Left lung (tissue), 10 donors: ENCODE results near the gene TSPOAP1. TPM values are rescaled to one million over a fixed set of nuclear protein-coding genes. Genes with fewer than 3 reads are reported as not detected.

Experiments
- ATAC-seq: fragments of 200-7000 bp; cut with Tn5 transposase; one replicate; pipeline ENCODE4 v1.9.1; 2020; ENCODE audit warnings: moderate library complexity
- DNase-seq, 4 donors: peaks; one replicate each; pipeline ENCODE4 v3.0.0-alpha.2; 2013 to 2020
- H3K27ac ChIP-seq, 2 donors: fragments of 200-600 bp; sonication (generic) in 1 of 2; one replicate each; pipeline versions ENCODE4 v1.5.0 to v1.8.0; 2020 to 2021
- H3K27me3 ChIP-seq, 2 donors: fragments of 200-600 bp; sonication (generic) in 1 of 2; one replicate each; pipeline versions ENCODE4 v1.5.0 to v1.8.0; 2020 to 2021
- H3K36me3 ChIP-seq, 2 donors: fragments of 200-600 bp; sonication (generic) in 1 of 2; one replicate each; pipeline versions ENCODE4 v1.5.0 to v1.8.0; 2020 to 2021
- H3K4me1 ChIP-seq, 2 donors: fragments of 200-600 bp; one replicate each; pipeline ENCODE4 v1.8.0; 2021
- H3K4me3 ChIP-seq, 2 donors: fragments of 200-600 bp; sonication (generic) in 1 of 2; one replicate each; pipeline versions ENCODE4 v1.5.0 to v1.8.0; 2020 to 2021; ENCODE audit warnings: mild to moderate bottlenecking in 1 of 2
- H3K9me3 ChIP-seq, 2 donors: fragments of 200-600 bp; sonication (generic) in 1 of 2; one replicate each; pipeline versions ENCODE4 v1.5.0 to v1.8.0; 2020 to 2021
- intact Hi-C, 2 donors: fragments of 100-400 bp; cut with DNase I; formaldehyde crosslinking; loops; one replicate each; pipeline versions ENCODE4 v1.11.2 to v1.14.2; 2022
- polyA plus RNA-seq, 6 donors: library from polyadenylated mRNA; unstranded; fragments of 120-200 nt; gene quantifications; one replicate each; pipeline ENCODE4 v1.2.1, GENCODE V29; 2013; ENCODE audit not compliant: insufficient read length in 6 of 6
- total RNA-seq, 2 donors: library from RNA; stranded (reverse); fragmentation: NEBNext Ultra II Directional; extraction: Animal tissue kit (Norgen Biotek cat#: 25700); gene quantifications; one replicate each; pipeline ENCODE4 v1.2.1, GENCODE V29; 2021
- TF ChIP-seq, protein P1 (sequence below), 2 donors: fragments of 200-600 bp; sonication (generic) in 1 of 2; IDR thresholded peaks; one replicate each; pipeline versions ENCODE4 v1.5.0 to v1.8.0; 2021; ENCODE audit warnings: antibody characterized with exemption in 2 of 2
- donor health status: DM: no; HTN: yes; CAD: no.
- donor health status: DM: no; HTN: no; CAD: no.

Gene TSPOAP1
- total and polyA plus RNA-seq, 8 donors, result 7.9 to 65.0 (median 52.7) TPM

- peak overlapping the region in 1 of 2 donors; percentile 44 for H3K4me3 ChIP-seq
- intact Hi-C loops, result no loop called here
- H3K27me3 ChIP-seq, result peaks cover 0 to 13% of the 10 kb centered on the region in 2 donors
- peak overlapping the region; percentile 92 to 100 for H3K27ac ChIP-seq
- TF ChIP-seq, protein P1, sequence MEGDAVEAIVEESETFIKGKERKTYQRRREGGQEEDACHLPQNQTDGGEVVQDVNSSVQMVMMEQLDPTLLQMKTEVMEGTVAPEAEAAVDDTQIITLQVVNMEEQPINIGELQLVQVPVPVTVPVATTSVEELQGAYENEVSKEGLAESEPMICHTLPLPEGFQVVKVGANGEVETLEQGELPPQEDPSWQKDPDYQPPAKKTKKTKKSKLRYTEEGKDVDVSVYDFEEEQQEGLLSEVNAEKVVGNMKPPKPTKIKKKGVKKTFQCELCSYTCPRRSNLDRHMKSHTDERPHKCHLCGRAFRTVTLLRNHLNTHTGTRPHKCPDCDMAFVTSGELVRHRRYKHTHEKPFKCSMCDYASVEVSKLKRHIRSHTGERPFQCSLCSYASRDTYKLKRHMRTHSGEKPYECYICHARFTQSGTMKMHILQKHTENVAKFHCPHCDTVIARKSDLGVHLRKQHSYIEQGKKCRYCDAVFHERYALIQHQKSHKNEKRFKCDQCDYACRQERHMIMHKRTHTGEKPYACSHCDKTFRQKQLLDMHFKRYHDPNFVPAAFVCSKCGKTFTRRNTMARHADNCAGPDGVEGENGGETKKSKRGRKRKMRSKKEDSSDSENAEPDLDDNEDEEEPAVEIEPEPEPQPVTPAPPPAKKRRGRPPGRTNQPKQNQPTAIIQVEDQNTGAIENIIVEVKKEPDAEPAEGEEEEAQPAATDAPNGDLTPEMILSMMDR (IDR thresholded peaks at IDR 0.05), result no peak
- peaks cover 15 to 87% of the 10 kb centered on the region in 2 donors for H3K4me1 ChIP-seq
- ATAC-seq, result no peak
- no peaks in the 10 kb centered on the region for H3K9me3 ChIP-seq
- H3K36me3 ChIP-seq, result peaks cover 0 to 17% of the 10 kb centered on the region in 2 donors
- no peak for DNase-seq
These were observed 11.8 kb upstream of the TSPOAP1 start for GRCh38 chr17:58340405-58340876.

DNA sequence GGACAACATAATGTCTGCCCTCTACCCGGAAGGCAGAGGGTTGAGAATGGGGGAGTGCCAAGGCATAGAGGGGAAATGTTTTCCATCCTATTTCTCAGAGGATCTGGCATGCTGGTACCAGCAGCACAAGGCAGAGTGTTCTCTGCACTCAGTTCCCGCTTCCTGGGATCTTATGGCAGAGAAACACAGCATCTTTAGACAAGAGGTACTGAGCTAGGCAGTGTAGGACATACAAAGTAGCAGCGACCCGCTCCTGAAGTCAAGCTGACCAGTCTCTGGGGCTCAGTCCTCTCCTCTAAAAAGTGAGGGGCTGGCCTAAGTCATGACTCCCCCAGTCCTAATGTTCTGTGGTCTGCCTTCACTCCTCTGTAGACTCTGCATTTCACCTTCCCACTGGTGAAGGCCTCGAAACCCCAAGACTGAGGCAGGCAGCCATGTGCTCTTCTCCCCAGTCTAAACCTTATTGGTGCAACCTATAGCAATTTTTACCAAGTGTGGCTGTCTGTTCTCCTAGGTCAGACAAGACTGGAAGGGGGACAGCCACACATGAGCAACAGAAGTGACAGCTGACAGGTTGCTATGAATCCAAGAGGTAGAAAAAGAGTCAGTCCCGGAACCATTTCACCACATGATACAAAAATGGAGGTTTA, 11.3 kb upstream of the TSPOAP1 start:
- intact Hi-C loops, result no loop called here
- TF ChIP-seq, protein P1 (IDR thresholded peaks at IDR 0.05), result no peak
- H3K27me3 ChIP-seq, result peaks cover 0 to 13% of the 10 kb centered on the region in 2 donors
- no peaks in the 10 kb centered on the region for H3K9me3 ChIP-seq
- H3K4me3 ChIP-seq, result peak overlapping the region in 1 of 2 donors; percentile 44
- DNase-seq (no peak), ATAC-seq (no peak)
- peaks cover 15 to 87% of the 10 kb centered on the region in 2 donors for H3K4me1 ChIP-seq
- H3K27ac ChIP-seq, result peak overlapping the region; percentile 92 to 100
- H3K36me3 ChIP-seq, result peaks cover 0 to 11% of the 10 kb centered on the region in 2 donors

DNA sequence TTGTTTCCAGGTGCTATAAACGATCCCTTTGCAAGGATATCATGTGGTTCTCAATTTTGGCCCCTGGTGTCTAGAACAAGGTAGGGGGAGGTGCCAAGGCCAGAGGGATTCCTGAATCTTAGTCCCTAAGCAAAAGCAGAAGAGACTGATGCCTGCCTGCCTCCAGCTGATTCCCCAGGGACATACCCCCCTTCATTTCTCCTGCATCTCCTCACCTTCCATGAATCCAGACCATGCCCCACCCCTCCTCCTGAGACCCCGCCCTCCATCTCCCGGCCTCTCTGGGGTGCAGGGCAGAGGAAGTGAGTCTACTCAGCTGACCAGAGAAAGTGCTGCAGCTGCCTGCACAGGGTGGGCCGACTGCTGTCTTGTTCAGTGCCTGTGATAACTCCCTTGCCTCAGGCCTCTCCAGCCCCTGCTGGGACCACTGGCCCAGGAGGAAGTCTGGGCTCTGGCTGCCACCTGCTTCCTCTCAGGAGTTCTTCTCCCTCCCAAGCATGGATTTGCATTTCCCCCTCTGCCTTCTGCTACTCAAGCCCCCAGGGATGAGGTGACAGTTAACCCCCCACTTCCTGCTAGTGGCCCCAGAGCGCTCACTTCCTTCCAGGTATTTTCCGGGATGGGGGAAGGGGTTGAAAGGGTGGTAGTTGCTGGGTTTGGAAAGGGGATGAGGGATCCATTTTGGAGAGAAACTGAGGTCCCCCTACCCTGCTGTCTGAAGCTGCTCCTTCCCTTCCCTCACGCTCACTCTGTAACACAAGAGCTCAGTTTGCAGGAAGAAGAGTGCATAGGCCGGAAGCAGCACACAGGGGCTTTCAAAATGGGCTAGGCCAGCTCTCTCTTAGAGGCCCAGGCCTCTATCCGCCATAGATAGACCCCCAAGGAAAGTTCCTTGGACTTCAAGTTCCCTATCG, 10.5 kb upstream of the TSPOAP1 start:
- no peaks in the 10 kb centered on the region for H3K9me3 ChIP-seq
- H3K36me3 ChIP-seq, result peaks cover 0 to 4% of the 10 kb centered on the region in 2 donors
- intact Hi-C loops, result no loop called here
- peak; percentile 64 for ATAC-seq
- H3K4me3 ChIP-seq, result peak overlapping the region in 1 of 2 donors; percentile 44
- TF ChIP-seq, protein P1 (IDR thresholded peaks at IDR 0.05), result no peak
- H3K27me3 ChIP-seq, result peaks cover 0 to 13% of the 10 kb centered on the region in 2 donors
- H3K27ac ChIP-seq, result peak overlapping the region; percentile 92 to 100
- H3K4me1 ChIP-seq, result peaks cover 15 to 87% of the 10 kb centered on the region in 2 donors
- peak in 2 of 4 donors; percentile 84 to 91 for DNase-seq

DNA sequence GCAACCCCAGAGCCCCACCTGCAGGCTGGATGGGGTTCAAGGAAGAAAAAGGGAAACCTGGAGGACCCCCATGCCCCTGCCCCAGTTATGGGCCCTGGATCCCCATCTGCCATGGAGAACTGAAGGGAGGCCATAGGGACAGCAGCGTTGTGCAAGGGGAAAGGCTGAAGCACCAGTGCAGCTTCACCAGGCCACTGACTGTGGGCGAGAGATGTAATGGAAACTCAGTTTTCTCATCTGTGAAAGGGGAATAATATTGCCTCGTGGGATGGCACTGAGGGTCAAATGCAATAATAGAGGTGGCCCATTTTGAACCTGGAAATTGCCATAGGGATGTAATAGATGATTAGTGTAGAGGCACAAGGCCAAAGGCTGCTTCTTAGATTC, 9.9 kb upstream of the TSPOAP1 start:
- peak; percentile 5 for ATAC-seq
- peak overlapping the region in 1 of 2 donors; percentile 44 for H3K4me3 ChIP-seq
- no peaks in the 10 kb centered on the region for H3K36me3 ChIP-seq
- peaks cover 15 to 87% of the 10 kb centered on the region in 2 donors for H3K4me1 ChIP-seq
- intact Hi-C loops, result no loop called here
- TF ChIP-seq, protein P1 (IDR thresholded peaks at IDR 0.05), result no peak
- DNase-seq, result no peak
- H3K27ac ChIP-seq, result peak overlapping the region; percentile 92 to 100
- H3K27me3 ChIP-seq, result peaks cover 0 to 13% of the 10 kb centered on the region in 2 donors
- no peaks in the 10 kb centered on the region for H3K9me3 ChIP-seq
